ENCODE measurements around the gene SLC44A1.

The SLC44A1 gene

DNA sequence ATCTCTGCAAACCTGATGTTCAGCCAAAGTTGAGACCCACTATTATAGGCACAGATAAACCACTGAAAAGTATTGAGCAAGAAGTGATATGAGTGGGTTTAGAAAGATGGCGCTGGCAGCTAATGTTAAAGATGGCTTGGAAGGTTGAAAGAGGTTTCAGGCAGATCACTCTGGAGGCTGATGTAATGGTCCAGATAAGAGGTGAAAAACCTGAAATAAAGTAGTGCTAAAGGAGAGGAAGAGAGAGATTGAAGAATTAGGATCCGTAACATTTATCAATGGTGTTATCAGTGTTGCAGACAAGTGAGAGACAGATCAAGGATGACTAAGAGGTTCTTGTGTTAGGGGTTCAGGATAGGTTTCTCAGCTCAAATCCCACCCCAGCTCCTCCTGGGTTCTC, 58.3 kb downstream of the SLC44A1 start:
- DNase-seq (ENCODE audit: low spot score): no peak

- DNase-seq (ENCODE audit: low spot score): no peak
Measured at GRCh38 chr9:105305856-105306255, 61.4 kb downstream of the SLC44A1 start.

- no peak for DNase-seq (ENCODE audit: low spot score)
Measured at GRCh38 chr9:105306351-105307140, 62.1 kb downstream of the SLC44A1 start.

- DNase-seq (ENCODE audit: low spot score): no peak
Measured at GRCh38 chr9:105307591-105308130, 63.2 kb downstream of the SLC44A1 start.

DNA sequence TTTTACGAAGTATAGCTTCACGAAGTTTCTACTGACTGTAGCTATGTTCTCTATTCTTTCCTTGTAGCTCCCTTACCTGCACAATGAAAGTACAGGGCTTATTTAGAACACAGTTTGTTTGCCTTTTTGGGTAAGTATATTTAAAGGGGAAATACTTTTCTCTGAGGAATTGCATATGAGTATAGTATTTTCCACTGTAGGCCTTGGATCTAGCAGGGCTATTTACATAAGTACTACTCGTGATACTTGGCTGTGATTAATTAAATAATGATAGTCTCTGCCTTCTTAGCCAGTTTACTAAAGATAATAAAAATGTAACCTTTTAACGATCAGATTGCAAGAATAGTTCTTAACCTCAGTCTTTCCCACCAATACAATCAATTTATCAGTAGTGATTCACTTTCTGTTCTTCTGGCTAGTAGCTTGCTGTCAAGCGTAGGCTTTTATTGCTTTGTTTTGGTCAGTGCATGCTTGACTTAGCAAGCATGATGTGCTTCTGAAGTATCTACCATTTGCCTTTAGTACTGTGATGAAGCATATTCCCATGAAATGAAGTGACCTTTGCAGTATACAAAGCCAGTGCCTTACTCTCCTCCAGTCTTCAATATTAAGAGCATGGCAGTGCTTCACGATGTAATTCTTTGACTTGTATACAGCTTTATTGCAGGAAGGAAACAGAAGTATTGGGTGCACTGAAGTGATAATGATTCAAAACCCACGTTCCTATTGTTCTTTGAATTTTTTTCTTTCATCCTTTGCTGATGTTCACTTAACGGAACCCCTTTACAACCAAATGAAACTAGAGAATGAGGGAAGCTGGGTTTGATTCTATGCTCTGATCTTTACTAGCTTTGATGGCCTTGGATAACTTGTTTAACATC, 64.2 kb downstream of the SLC44A1 start:
- no peak for DNase-seq (ENCODE audit: low spot score)

GRCh38 chr9:105309531-105309931, 65.1 kb downstream of the SLC44A1 start:
- peak; percentile 71 for DNase-seq (ENCODE audit: low spot score)

- DNase-seq (ENCODE audit: low spot score): no peak
Measured at GRCh38 chr9:105311306-105311705, 66.9 kb downstream of the SLC44A1 start.

DNA sequence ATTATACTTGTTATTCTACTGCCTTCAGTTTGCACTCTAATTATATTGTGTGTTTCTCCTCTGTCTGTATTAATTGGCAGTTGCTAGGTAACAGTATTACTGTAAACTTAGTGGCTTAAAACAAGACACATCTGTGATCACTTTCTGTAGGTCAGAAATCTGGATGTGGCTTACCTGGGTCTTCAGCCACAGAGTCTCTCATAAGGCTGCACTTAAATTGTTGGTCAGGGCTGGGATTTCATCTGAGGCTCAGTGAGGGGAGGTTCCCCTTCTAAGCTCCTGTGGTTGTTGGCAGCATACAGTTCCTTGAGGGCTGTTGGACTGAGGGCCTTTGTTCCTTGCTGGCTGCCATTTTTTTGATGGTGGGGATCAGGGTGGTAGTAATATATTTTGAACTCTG, 68.8 kb downstream of the SLC44A1 start:
- DNase-seq (ENCODE audit: low spot score): no peak

GRCh38 chr9:105316703-105317102, 72.3 kb downstream of the SLC44A1 start:
- no peak for DNase-seq (ENCODE audit: low spot score)

- peak; percentile 68 for DNase-seq (ENCODE audit: low spot score)
Measured at GRCh38 chr9:105318729-105319191, 74.3 kb downstream of the SLC44A1 start.

DNA sequence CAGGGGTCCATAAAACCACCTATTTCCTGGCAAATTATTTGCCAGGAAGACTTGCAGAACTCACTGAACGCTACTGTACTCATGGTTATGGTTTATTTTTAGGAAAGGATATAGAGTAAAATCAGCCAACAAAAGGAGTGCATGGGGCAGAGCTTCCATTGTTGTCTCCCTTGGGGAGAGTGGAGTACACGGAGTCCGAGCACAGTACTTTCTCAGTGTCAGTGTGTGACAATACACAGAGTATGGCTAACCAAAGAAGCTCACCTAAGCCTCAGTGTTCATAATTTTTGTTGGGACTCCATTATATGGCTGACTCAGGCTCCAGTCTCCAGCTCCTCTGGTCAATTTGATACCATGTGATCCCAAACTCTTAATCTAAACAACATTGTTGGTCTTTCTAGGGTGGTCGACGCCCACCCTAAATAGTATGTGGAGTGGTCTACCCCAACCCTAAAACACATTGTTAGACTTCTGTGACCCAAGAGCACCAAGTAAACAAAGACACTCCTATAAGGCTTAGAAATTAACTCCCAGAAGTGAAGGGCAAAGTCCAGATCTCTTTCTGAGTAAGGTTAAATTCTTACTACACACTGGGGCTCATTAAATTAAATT, 74.9 kb downstream of the SLC44A1 start:
- no peak for DNase-seq (ENCODE audit: low spot score)

GRCh38 chr9:105320568-105320967, 76.1 kb downstream of the SLC44A1 start:
- DNase-seq (ENCODE audit: low spot score): no peak

GRCh38 chr9:105328296-105328695, 83.8 kb downstream of the SLC44A1 start:
- no peak for DNase-seq (ENCODE audit: low spot score)

GRCh38 chr9:105328872-105329718, 84.6 kb downstream of the SLC44A1 start:
- no peak for DNase-seq (ENCODE audit: low spot score)

DNA sequence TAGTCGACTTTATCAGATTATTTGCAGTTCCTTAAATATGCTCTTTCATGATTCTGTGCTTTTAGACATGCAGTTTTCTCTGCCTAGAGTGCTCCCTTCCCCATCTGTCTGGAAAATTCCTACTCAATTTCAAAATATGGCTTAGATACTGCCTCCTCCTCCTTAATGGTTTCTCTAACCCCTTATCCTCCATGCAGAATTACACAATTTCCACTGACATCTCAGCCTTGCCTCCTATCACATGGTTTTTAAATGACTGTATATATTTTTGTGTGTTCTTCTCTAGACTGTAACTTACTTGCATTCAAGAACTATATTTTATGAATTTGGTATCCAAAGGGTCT, 85.2 kb downstream of the SLC44A1 start:
- no peak for DNase-seq (ENCODE audit: low spot score)

DNA sequence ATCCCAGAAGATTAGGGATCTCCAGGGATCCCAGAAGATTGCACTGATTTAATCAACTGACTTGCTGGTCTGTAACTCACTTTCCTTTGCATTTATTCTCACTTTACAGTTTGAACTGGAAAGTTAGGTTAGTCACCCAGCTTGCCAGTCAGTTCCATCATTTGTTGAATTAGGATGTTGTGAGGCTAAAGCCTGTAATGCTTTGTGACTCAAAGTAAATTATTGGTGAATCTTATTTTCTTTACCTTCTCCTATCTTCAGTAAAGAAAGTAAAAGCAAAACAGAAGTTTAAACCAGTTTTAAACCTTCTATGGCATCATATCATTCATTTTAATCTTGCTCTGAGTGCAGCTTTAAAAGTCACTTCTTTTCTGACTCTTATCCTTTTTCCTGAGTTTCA, 85.8 kb downstream of the SLC44A1 start:
- no peak for DNase-seq (ENCODE audit: low spot score)

DNA sequence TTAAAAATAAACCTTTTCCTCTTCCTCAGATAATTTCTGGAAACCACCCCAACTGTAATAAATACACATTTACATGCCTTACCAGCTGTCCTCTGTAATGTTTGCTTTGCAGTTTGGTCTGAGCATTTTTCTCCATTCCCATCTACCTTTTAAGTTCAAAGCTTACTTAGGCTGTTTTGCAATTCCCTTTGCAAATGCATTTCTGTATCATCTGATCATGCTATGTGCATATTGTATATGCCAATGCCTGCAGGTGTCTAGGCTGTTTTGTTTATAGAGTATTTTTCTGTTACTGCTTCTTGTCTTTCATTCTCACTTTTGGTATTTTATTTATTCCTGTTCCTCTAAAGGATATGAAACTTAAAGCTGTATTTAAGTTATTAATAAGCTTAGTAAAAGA, 86.3 kb downstream of the SLC44A1 start:
- no peak for DNase-seq (ENCODE audit: low spot score)

GRCh38 chr9:105331160-105331559, 86.7 kb downstream of the SLC44A1 start:
- no peak for DNase-seq (ENCODE audit: low spot score)

DNA sequence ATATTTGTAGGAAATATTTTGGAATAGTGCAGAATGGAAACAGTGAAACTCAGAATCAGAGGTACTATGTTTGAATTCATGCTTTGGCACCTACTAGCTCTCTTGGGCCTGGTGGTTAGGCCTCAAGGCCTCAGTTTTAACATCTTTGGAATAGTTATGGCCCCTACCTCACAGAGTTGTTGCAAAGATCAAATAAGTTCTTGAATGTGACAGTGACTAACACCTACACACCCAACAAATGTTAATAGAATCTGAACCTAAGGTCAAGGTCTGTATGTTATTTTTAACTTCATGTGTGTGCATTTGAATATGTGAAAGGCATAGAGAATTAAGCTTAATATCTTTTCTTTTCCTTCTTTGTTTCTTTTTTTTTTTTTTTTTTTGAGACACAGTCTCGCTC, 87.3 kb downstream of the SLC44A1 start:
- DNase-seq (ENCODE audit: low spot score): no peak

DNA sequence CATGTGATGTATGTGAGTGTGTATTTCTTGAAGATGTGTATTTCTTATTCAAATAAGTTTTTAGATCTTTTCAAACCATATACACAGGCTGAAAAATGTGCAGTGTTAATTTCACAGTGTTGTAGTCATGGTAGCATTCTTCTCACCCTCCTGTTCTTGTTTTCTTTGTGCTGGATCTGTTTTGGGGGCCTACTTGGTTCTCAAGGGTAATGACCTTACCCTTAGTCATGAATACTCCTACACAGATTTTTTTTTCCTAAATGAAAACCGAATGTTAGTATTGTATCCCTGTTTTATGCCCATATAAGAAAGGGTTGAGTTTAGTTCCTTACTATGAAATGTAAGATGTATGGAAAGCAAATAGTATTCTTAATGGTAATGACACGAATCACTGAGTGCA, 88.0 kb downstream of the SLC44A1 start:
- DNase-seq (ENCODE audit: low spot score): no peak

DNA sequence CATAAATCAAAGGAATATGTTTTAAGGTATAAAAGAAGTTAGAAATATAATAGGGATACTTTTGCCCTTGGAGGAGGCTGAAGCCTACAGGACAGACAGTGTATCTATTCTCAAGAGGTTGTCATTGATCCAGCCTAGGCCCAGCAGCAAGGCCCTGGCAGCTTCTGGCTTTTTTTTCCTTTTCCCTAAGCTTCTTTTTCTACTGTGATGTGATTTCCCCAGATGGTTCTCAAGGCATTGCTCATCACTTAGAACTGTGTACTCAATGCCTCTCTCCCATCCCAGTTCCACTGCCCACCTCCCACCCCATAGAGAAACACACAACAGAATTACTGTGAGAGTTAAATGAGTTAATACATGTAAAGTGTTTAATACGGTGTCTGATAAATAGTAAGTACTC, 88.6 kb downstream of the SLC44A1 start:
- DNase-seq (ENCODE audit: low spot score): no peak

GRCh38 chr9:105333811-105334210, 89.4 kb downstream of the SLC44A1 start:
- no peak for DNase-seq (ENCODE audit: low spot score)

Data from SW480 (cell line).